Putamen (tissue), 1 donor: ENCODE measurements around the gene BFSP1.

Source experiments
- DNase-seq: peaks from one replicate; pipeline ENCODE4 v3.0.0-alpha.2; 2016; ENCODE audit warnings: low spot score

Gene BFSP1

GRCh38 chr20:17557675-17558006 lies 26.5 kb upstream of the BFSP1 start:
- DNase-seq = no peak

GRCh38 chr20:17556837-17557674 lies 25.9 kb upstream of the BFSP1 start:
- no peak for DNase-seq

DNA sequence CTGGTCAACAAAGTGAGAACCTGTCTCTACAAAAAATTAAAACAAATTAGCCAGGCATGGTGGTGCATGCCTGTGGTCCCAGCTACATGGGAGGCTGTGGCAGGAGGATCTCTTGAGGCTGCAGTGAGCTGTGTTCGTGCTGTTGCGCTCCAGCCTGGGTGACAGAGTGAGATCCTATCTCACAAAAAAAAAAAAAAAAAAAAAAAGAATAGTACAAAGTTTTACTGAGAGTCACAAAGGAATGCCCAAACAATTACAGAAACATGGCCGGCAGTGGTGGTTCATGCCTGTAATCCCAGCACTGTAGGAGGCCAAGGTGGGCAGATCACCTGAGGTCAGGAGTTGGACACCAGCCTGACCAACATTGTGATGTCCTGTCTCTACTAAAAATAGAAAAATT lies 23.9 kb upstream of the BFSP1 start:
- no peak for DNase-seq

DNA sequence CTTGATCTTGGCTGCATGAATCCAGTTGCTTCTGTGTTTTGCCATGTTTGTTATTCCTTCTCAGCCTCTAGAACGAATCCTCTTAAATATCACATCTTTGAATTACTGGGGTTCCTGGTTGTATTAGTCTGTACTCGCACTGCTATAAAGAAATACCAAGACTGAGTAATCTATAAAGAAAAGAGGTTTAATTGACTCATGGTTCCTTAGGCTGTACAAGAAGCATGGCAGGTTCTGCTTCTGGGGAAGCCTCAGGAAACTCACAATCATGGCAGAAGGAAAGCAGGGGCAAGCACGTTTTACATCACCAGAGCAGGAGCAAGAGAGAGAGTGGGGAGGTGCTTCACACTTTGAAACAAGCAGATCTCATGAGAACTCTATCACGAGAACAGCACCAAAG lies 18.0 kb upstream of the BFSP1 start:
- DNase-seq = no peak

DNA sequence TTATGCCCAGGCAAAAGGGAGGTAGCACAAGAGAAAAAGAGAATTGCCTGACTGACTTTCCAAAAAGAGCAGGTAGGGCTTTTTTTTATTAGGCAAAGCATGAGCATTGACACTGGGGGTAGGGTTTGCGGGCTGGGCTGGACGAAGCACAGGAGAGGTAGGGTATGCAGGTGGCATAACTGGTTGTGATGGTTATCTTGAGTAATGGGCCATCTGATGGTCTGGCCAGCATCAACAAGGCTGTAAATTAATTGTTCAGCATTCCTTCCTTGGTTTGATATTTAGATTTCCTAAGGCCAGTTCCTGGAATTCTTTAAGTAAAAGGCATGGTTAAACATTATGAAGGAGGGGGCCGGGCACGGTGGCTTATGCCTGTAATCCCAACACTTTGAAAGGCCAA lies 13.9 kb upstream of the BFSP1 start:
- DNase-seq = no peak

DNA sequence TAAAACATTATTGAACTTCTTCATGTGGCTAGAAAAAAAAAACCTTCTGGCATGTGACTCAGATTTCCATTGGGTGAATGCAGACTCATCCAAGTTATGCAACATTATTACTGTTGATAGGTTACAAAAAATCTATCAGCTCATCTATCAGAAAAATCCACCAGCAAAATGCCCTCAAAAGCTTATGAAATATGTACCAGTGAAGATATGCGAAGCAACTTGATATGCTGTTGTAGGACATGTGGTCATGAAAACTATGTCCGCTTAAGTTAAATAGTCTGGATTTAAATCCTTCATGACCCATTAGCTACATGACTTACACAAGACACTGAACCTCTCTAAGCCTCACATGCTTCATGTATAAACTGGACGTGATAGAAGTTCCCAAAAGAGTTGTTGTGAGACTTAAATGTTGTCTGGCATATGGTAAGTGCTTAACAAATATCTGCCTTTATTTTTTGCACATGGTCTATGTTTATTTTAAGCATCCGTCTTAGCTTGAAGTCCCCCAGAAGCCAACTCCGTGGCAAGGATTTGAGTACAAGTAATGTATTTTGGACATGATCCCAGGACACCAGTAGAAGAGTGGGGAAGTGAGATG lies 12.5 kb upstream of the BFSP1 start:
- no peak for DNase-seq

- peak; percentile 17 for DNase-seq
Measured at GRCh38 chr20:17542993-17543412, 11.8 kb upstream of the BFSP1 start.

GRCh38 chr20:17542481-17542880 lies 11.3 kb upstream of the BFSP1 start:
- DNase-seq = no peak

- no peak for DNase-seq
Measured at GRCh38 chr20:17541996-17542395, 10.8 kb upstream of the BFSP1 start.

DNA sequence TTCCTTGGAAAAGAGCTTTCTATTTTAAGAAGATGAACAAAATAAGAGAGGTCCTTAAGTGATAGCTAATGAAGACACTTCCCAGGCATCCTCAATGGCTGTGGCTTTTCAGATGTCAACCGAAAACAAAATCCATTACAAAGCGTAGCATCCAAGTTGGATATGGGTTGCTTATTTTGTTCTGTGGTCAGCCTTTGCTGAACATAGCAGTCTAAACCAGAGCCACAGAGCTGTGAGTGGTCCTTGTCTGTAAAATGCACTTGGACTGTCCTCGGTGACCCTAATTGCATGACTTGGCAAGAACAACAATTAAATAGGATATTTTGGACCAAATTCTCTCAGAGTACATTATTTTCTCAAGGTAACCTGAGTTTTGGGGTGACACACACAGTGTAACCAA lies 10.4 kb upstream of the BFSP1 start:
- DNase-seq = no peak

DNA sequence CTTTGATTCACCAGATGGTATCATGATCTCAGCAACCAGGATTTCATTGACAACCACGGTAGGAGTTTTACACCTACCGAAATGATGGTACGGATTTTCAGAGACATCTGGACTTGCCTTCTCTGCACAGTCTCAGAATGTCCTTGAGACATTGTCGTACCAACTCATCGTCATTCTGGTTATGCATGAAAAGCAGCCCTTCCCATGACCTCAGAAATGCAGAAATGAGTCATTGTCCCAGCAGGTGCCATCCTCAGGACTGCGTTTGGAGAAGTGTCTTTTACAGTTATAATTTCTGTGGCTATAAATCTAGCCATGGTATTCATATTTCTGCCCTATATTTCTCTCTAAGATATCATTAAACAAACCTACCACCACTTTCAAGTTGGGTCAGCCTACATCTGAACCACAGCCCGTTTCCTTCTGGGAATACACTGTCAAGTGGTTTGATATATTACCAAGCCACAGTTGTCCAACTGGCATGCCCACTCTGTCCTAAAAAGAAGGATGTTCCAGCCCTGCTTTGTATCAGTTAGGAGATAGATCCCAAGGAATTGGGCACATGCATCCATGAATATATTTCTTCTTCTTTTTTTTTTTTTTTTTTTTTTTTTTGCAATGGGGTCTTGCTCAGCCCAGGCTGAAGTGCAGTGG lies 7.5 kb upstream of the BFSP1 start:
- no peak for DNase-seq

DNA sequence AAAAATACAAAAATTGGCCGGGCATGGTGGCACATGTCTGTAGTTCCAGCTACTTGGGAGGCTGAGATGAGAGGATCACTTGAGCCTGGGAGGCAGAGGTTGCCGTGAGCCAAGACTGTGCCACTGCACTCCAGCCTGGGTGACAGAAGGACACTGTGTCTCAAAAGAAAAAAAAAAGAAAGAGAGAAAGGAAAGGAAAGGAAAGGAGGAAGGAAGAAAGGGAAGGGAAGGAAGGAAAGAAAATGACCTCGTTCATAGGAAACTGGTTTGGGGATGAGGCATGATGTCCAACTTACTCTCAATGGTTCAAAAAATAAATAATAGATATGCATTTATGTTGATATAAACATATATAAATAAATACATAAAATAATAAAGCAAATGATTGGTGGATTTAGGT lies 6.8 kb upstream of the BFSP1 start:
- no peak for DNase-seq

- peak; percentile 69 for DNase-seq
Measured at GRCh38 chr20:17536944-17537444, 5.8 kb upstream of the BFSP1 start.

GRCh38 chr20:17534077-17534476 lies 2.9 kb upstream of the BFSP1 start:
- DNase-seq = no peak

- peak; percentile 38 for DNase-seq
Measured at GRCh38 chr20:17533396-17533795, 2.2 kb upstream of the BFSP1 start.

DNA sequence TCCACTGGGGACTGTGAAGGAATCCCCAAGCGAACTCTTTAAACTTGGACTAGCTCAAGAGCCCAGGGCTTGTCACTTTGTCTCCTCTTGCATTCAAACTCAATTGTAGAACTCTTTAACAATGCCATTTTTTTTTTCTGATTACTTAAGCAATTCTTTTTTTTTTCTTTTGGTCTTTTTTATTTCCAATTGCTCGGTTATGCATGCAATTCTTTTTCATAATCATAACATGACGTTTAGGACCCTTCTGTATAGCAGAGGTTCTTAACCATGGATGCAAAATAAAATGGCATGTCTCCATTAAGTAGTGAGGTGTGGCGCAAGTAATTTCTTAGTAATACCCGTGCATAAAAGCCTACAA lies 466 bp upstream of the BFSP1 start:
- no peak for DNase-seq

GRCh38 chr20:17530153-17530552 lies 1.0 kb downstream of the BFSP1 start:
- no peak for DNase-seq

- DNase-seq = no peak
Measured at GRCh38 chr20:17529586-17529985, 1.6 kb downstream of the BFSP1 start.

DNA sequence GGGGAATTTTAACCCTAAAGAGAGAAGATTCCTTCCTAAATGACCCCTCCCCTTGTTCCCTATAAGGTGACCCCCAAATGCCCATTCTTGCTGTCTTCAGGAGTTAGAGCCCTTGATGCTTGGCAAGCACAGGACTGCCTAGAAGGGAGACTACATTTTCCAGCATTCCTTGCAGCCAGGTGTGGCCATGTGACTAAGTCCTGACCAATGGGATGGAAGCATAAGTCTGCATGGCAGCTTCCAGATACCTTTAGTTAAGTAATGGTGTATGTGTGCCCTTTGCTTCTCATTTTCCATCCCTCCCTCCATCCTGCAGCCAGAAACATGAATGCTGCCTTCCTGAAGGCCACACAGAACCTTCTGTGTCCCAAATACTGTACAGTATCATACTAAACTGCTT lies 5.5 kb downstream of the BFSP1 start:
- peak; percentile 33 for DNase-seq

DNA sequence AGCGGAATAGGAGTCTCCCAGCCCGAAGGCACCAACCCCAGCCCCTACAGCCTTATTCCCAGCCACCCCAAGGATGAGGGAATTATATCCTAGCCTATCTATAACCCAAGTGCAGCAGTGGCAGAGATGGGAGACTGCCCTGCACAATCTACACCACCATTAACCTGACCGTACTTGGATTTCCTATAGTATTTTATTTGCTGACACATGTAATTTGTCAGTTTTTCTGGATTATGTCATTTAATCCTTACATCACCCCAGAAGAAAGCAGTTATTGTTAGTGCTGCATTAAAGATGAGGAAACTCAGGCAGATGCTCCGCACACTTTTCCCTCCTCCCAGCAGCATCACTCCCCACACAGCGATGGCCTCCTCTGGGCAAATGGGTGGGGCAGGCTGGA lies 6.0 kb downstream of the BFSP1 start:
- DNase-seq = no peak

DNA sequence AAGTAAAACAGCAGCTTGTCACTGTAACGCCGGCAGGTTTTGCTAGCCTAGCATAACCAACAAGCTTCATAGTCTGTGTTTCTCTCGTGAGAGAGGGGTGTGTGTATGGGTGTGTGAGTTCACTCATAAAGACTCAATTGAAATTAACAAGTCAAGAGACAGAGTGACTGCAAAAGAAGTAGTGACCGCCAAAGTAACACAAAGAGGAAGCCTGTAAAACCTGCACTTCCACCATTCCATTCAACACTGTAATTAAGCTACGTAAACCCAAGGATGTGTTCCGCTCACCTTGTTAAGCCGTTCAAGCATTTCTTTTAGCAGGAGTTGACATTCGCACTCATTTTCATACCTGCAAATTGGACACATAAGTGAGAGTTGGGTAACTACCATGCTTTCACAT lies 6.6 kb downstream of the BFSP1 start:
- DNase-seq = no peak

DNA sequence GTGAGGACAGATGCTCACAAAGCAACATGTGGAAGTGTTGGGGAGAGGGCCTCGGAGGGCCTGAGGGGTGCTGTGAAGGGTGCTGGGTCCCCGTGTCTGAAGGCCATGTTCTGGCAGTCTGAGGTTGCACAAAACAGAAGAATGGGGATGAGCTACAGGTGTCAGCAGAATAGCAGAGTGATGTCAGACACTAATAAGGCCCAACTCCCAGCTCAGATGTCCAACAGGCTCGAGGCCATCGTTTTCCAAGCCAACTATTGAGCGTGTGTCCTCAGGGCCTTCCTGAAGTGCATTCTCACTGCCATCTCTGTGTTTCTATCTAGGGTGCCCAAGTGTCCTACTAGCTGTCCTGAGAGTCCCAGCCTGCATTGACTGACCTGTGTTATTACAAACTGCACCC lies 7.9 kb downstream of the BFSP1 start:
- no peak for DNase-seq

DNA sequence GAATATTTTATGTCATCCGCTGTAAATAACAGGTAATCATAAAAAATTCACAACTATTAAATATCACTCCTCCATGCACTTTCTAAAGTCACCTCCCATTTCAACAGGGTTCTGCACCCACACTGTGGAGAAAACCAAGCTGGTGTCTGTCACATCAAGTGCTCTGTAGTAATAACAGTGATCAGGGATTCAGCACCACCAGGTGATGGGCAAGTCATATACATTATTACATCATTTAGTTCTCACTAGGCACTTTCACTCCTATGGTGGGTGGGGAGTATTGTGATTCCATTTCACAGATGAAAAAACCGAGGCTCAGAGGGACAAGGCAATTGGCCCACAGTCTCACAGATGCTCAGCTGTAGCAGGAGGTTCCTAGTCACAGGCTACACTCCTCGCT lies 8.7 kb downstream of the BFSP1 start:
- no peak for DNase-seq
